ENCODE measurements around the gene RIMBP2.
"Not testable (repeated sequence)": the region's sequence is repeated elsewhere in the genome, so short reads cannot be mapped to it uniquely, and the experiment has no call there.

RIMBP2 gene

DNA sequence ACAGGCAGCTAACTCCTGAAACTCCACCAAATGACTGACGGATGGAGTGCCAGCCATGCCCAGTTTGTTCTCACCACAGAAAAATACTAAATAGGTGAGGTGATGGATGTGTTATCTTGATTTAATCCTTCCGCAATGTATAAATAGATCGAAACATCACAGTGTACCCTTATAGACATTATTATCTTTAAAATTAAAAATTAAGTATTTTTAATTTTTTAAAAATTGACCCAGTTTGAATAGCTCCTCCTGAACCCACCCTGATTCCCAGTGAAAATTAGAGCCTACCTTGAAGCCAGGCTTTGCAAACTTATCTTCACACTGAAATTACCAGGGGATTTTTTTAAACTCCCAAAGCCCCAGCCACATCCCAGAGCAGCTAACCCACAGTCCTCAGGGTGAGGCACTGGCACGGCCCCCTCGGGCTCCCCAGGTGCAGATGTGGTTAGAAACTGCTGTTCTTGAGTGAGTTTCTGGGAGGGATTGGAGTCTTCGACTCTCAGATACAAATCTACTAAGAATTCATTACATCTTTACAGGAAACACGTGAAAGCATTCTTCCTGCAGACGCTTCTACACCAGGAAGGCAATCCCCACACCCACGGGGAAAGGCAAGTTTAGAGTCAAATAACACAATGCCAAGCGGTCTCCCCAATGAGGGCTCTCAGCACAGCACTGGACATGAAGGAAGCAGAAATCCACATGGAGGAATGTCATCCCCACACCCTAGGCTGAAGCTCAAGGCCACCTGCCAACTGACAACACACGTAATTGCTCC is 126.4 kb downstream of the RIMBP2 start:
- peak; percentile 5 for DNase-seq
- Histone ChIP-seq H3F3A (ENCODE audit: insufficient read depth, low read length) (no peaks in the 10 kb centered on the region), H3K9me3 (replicated peaks; ENCODE audit: insufficient read depth, low read length) (no peaks in the 10 kb centered on the region), H3K4me3 (ENCODE audit: low read length) (no peak overlapping the region), H3K27me3 (replicated peaks; ENCODE audit: insufficient read depth, low read length) (no peaks in the 10 kb centered on the region), H3K4me1 (ENCODE audit: low read length) (no peaks in the 10 kb centered on the region), H3K79me2 (ENCODE audit: low read length) (no peaks in the 10 kb centered on the region), H3K9me2 (replicated peaks; ENCODE audit: insufficient read depth, low read length) (no peaks in the 10 kb centered on the region), H3K4me2 (ENCODE audit: low read depth, low read length) (no peak overlapping the region), H3K36me3 (replicated peaks; ENCODE audit: insufficient read depth, low read length) (no peaks in the 10 kb centered on the region), H2AFZ (ENCODE audit: low read length) (no peak overlapping the region), H3K9ac (ENCODE audit: low read length) (no peak overlapping the region), H4K20me1 (ENCODE audit: insufficient read depth, low read length) (no peaks in the 10 kb centered on the region), H3K27ac (ENCODE audit: low read length) (no peak overlapping the region)
- TF ChIP-seq, protein P1, sequence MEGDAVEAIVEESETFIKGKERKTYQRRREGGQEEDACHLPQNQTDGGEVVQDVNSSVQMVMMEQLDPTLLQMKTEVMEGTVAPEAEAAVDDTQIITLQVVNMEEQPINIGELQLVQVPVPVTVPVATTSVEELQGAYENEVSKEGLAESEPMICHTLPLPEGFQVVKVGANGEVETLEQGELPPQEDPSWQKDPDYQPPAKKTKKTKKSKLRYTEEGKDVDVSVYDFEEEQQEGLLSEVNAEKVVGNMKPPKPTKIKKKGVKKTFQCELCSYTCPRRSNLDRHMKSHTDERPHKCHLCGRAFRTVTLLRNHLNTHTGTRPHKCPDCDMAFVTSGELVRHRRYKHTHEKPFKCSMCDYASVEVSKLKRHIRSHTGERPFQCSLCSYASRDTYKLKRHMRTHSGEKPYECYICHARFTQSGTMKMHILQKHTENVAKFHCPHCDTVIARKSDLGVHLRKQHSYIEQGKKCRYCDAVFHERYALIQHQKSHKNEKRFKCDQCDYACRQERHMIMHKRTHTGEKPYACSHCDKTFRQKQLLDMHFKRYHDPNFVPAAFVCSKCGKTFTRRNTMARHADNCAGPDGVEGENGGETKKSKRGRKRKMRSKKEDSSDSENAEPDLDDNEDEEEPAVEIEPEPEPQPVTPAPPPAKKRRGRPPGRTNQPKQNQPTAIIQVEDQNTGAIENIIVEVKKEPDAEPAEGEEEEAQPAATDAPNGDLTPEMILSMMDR (IDR thresholded peaks at IDR 0.05; ENCODE audit: low read length) = no peak
- no peak for TF ChIP-seq EZH2phosphoT487 (IDR thresholded peaks at IDR 0.05; ENCODE audit: low read length)
- no peak for TF ChIP-seq EZH2 (optimal IDR thresholded peaks at IDR 0.05; ENCODE audit: low read depth, low read length)

DNA sequence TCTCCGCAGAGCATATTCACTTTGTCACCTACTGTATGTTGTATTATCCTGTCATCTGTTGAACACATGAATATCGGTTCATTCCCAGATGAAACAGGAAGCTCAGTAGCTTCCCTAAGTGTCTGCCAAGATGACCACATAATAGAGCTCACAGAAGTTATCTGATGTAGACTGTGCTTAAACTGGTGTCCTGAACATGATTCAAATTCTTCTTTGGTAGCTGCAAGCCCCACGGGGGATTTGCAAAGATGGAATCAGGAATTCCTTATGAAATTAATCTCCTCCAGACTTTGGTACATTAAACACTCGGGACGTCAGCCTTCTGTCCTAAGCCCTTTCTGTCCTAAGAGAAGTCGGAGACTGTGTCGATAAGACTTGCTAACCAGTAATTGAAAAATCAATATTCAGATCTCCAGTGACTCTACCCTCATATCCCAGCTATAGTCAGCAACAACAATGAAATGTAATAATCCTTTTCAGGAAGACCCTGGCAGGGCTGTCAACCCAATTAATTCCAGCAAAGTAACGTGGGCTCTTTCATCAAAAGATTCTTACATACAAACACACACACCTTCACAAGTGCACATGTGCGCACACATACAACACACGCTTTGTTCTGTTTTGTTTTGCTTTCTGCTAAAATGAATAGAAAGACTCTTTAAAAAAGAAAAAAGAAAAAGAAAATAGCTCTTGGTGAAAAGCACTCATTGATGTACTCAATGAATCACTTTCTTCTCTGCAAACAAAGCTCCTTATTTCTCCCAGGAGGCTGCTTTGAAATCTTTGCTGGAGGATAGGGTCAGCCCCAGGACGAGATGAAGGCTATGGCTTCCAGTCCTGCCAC is 127.2 kb downstream of the RIMBP2 start:
- no peaks in the 10 kb centered on the region for H3K9me3 ChIP-seq (replicated peaks; ENCODE audit: insufficient read depth, low read length)
- H3K4me3 ChIP-seq (ENCODE audit: low read length) = no peak overlapping the region
- no peak overlapping the region for H3K9ac ChIP-seq (ENCODE audit: low read length)
- no peak overlapping the region for H2AFZ ChIP-seq (ENCODE audit: low read length)
- no peaks in the 10 kb centered on the region for H3K9me2 ChIP-seq (replicated peaks; ENCODE audit: insufficient read depth, low read length)
- H3K27ac ChIP-seq (ENCODE audit: low read length) = no peak overlapping the region
- no peaks in the 10 kb centered on the region for H3K4me1 ChIP-seq (ENCODE audit: low read length)
- no peaks in the 10 kb centered on the region for H3K27me3 ChIP-seq (replicated peaks; ENCODE audit: insufficient read depth, low read length)
- TF ChIP-seq, protein P1 (IDR thresholded peaks at IDR 0.05; ENCODE audit: low read length) = no peak
- TF ChIP-seq EZH2 (optimal IDR thresholded peaks at IDR 0.05; ENCODE audit: low read depth, low read length) = no peak
- TF ChIP-seq EZH2phosphoT487 (IDR thresholded peaks at IDR 0.05; ENCODE audit: low read length) = no peak
- H3K36me3 ChIP-seq (replicated peaks; ENCODE audit: insufficient read depth, low read length) = no peaks in the 10 kb centered on the region
- H3F3A ChIP-seq (ENCODE audit: insufficient read depth, low read length) = no peaks in the 10 kb centered on the region
- no peak overlapping the region for H3K4me2 ChIP-seq (ENCODE audit: low read depth, low read length)
- no peak for DNase-seq
- no peaks in the 10 kb centered on the region for H4K20me1 ChIP-seq (ENCODE audit: insufficient read depth, low read length)
- no peaks in the 10 kb centered on the region for H3K79me2 ChIP-seq (ENCODE audit: low read length)

DNA sequence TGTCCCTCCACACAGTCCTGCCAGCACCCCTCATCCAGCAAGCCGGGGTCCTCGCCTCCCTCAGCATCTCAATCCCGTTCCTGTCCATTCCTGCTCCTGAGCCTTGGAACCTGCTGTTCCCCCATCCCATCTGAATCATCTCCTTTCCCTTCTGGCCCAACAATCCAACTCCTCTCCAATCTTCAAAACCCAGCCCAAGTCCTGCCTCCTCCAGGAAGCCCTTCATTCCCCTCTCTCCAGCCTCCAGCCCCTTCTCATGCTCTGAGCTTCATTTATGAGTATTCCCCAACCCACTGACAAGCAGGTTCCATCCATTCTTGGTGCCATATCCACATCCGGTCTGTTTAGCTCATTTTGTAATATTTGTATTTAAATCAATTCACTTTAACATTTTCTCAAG is 128.1 kb downstream of the RIMBP2 start:
- H3K4me2 ChIP-seq (ENCODE audit: low read depth, low read length) = no peak overlapping the region
- TF ChIP-seq EZH2 (optimal IDR thresholded peaks at IDR 0.05; ENCODE audit: low read depth, low read length) (no peak), EZH2phosphoT487 (IDR thresholded peaks at IDR 0.05; ENCODE audit: low read length) (no peak)
- TF ChIP-seq, protein P1 (IDR thresholded peaks at IDR 0.05; ENCODE audit: low read length) = no peak
- no peaks in the 10 kb centered on the region for H3K9me3 ChIP-seq (replicated peaks; ENCODE audit: insufficient read depth, low read length)
- no peaks in the 10 kb centered on the region for H3K27me3 ChIP-seq (replicated peaks; ENCODE audit: insufficient read depth, low read length)
- no peak overlapping the region for H3K9ac ChIP-seq (ENCODE audit: low read length)
- H2AFZ ChIP-seq (ENCODE audit: low read length) = no peak overlapping the region
- H3K4me3 ChIP-seq (ENCODE audit: low read length) = no peak overlapping the region
- no peaks in the 10 kb centered on the region for H3F3A ChIP-seq (ENCODE audit: insufficient read depth, low read length)
- H3K27ac ChIP-seq (ENCODE audit: low read length) = no peak overlapping the region
- H4K20me1 ChIP-seq (ENCODE audit: insufficient read depth, low read length) = no peaks in the 10 kb centered on the region
- no peaks in the 10 kb centered on the region for H3K79me2 ChIP-seq (ENCODE audit: low read length)
- no peaks in the 10 kb centered on the region for H3K9me2 ChIP-seq (replicated peaks; ENCODE audit: insufficient read depth, low read length)
- DNase-seq = no peak
- no peaks in the 10 kb centered on the region for H3K36me3 ChIP-seq (replicated peaks; ENCODE audit: insufficient read depth, low read length)
- no peaks in the 10 kb centered on the region for H3K4me1 ChIP-seq (ENCODE audit: low read length)

DNA sequence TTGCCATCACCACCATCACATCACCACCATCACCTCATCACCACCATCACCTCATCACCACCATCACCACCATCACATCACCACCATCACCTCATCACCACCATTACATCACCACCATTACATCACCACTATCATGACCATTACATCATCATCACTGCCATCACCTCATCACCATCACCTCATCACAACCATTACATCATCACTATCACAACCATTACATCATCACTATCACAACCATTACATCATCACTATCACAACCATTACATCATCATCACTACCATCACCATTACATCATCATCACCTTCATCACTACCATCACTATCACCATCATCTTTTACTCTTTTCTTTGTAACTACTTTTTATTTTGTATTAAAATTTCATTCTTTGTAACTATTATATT is 131.6 kb downstream of the RIMBP2 start:
- not testable (repeated sequence) for H3K79me2 ChIP-seq (ENCODE audit: low read length); H3K27ac ChIP-seq (ENCODE audit: low read length); H2AFZ ChIP-seq (ENCODE audit: low read length); H3K4me3 ChIP-seq (ENCODE audit: low read length); H3K9ac ChIP-seq (ENCODE audit: low read length); H3K27me3 ChIP-seq (replicated peaks; ENCODE audit: insufficient read depth, low read length); H3K9me2 ChIP-seq (replicated peaks; ENCODE audit: insufficient read depth, low read length); H3F3A ChIP-seq (ENCODE audit: insufficient read depth, low read length); DNase-seq; H3K36me3 ChIP-seq (replicated peaks; ENCODE audit: insufficient read depth, low read length); H3K4me1 ChIP-seq (ENCODE audit: low read length); H3K4me2 ChIP-seq (ENCODE audit: low read depth, low read length); H3K9me3 ChIP-seq (replicated peaks; ENCODE audit: insufficient read depth, low read length); H4K20me1 ChIP-seq (ENCODE audit: insufficient read depth, low read length)
